Parathyroid adenoma (tissue), 2 donors: Measurements from ENCODE around the gene ZNF292.

Experiments
- H2AFZ ChIP-seq: fragments of 300-600 bp; sonication (generic); one replicate; pipeline ENCODE4 v1.7.0; 2017; ENCODE audit warnings: antibody characterized with exemption, mild to moderate bottlenecking
- H3K27ac ChIP-seq: fragments of 300-600 bp; sonication (generic); one replicate; pipeline ENCODE4 v1.7.0; 2017
- H3K27me3 ChIP-seq: fragments of 300-600 bp; sonication (generic); one replicate; pipeline ENCODE4 v1.7.0; 2017; ENCODE audit warnings: low read length; ENCODE audit not compliant: control insufficient read depth, insufficient read depth
- H3K36me3 ChIP-seq: fragments of 300-600 bp; sonication (generic); one replicate; pipeline ENCODE4 v1.7.0; 2017; ENCODE audit warnings: low read length; ENCODE audit not compliant: control insufficient read depth, insufficient read depth
- H3K4me1 ChIP-seq: fragments of 300-600 bp; sonication (generic); one replicate; pipeline ENCODE4 v1.7.0; 2017; ENCODE audit warnings: control low read depth
- H3K4me2 ChIP-seq: fragments of 300-600 bp; sonication (generic); one replicate; pipeline ENCODE4 v1.7.0; 2017; ENCODE audit warnings: low read length
- H3K4me3 ChIP-seq: fragments of 300-600 bp; sonication (generic); one replicate; pipeline ENCODE4 v1.7.0; 2017; ENCODE audit warnings: low read depth, low read length
- H3K79me2 ChIP-seq: fragments of 300-600 bp; sonication (generic); one replicate; pipeline ENCODE4 v1.7.0; 2017; ENCODE audit warnings: control low read depth
- H3K9ac ChIP-seq: fragments of 300-600 bp; sonication (generic); one replicate; pipeline ENCODE4 v1.7.0; 2017; ENCODE audit warnings: mild to moderate bottlenecking
- H3K9me3 ChIP-seq: fragments of 300-600 bp; sonication (generic); one replicate; pipeline ENCODE4 v1.7.0; 2017; ENCODE audit warnings: low read length; ENCODE audit not compliant: control insufficient read depth
- TF ChIP-seq, protein P1 (sequence below): fragments of 300-600 bp; sonication (generic); IDR thresholded peaks from one replicate; pipeline ENCODE4 v1.7.0; 2017; ENCODE audit warnings: antibody characterized with exemption, mild to moderate bottlenecking
- donor health status: primary hyperparathyroidism.

The ZNF292 gene

DNA sequence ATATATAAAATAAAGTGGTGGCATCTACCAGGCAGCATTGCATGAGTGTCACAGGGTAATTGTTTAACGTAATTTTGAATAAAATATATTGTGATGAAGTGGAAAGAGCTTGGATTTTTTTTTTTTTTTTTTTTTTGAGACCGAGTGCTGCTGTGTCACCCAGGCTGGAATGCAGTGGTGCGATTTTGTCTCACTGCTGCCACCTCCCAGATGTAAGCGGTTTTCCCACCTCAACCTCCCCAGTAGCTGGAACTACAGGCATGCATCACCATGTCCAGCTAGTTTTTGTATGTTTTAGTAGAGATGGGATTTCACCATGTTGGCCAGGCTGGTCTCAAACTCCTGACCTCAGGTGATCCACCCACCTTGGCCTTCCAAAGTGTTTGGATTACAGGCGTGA lies 85.9 kb downstream of the ZNF292 start:
- H3K79me2 ChIP-seq = no peaks in the 10 kb centered on the region

DNA sequence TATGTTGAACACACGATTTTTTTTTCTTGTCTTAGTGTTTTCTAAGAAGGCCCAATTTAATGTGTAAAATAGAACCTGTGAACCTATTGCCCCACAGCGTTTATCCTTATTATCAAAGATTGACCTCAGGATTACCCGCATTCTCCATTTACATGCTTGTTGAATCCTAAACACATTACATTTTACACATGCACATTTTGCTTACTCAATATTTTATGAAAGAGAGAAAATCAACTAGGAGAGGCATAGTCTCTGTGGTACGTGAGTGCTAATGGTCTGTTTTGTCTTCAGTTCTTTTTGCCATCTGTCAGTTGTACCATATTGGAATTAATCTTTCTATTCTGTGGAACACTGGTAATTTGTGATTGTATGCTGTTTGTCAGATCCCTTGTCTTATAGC lies 86.9 kb downstream of the ZNF292 start:
- no peaks in the 10 kb centered on the region for H3K36me3 ChIP-seq
- TF ChIP-seq, protein P1, sequence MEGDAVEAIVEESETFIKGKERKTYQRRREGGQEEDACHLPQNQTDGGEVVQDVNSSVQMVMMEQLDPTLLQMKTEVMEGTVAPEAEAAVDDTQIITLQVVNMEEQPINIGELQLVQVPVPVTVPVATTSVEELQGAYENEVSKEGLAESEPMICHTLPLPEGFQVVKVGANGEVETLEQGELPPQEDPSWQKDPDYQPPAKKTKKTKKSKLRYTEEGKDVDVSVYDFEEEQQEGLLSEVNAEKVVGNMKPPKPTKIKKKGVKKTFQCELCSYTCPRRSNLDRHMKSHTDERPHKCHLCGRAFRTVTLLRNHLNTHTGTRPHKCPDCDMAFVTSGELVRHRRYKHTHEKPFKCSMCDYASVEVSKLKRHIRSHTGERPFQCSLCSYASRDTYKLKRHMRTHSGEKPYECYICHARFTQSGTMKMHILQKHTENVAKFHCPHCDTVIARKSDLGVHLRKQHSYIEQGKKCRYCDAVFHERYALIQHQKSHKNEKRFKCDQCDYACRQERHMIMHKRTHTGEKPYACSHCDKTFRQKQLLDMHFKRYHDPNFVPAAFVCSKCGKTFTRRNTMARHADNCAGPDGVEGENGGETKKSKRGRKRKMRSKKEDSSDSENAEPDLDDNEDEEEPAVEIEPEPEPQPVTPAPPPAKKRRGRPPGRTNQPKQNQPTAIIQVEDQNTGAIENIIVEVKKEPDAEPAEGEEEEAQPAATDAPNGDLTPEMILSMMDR = no peak
- no peak overlapping the region for H2AFZ ChIP-seq
- no peaks in the 10 kb centered on the region for H3K79me2 ChIP-seq
- no peaks in the 10 kb centered on the region for H3K9me3 ChIP-seq
- H3K4me2 ChIP-seq = no peak overlapping the region
- H3K4me1 ChIP-seq = peaks cover 12% of the 10 kb centered on the region
- no peak overlapping the region for H3K27ac ChIP-seq
- no peak overlapping the region for H3K9ac ChIP-seq
- H3K4me3 ChIP-seq = no peak overlapping the region
- H3K27me3 ChIP-seq = no peaks in the 10 kb centered on the region

More for the DNA sequence above, 85.9 kb downstream of the ZNF292 start:
- H3K36me3 ChIP-seq = no peaks in the 10 kb centered on the region
- H3K27ac ChIP-seq = no peak overlapping the region
- no peak overlapping the region for H3K4me2 ChIP-seq
- H2AFZ ChIP-seq = no peak overlapping the region
- peaks cover 12% of the 10 kb centered on the region for H3K4me1 ChIP-seq
- TF ChIP-seq, protein P1 = no peak
- H3K9me3 ChIP-seq = no peaks in the 10 kb centered on the region
- H3K27me3 ChIP-seq = no peaks in the 10 kb centered on the region
- H3K4me3 ChIP-seq = no peak overlapping the region
- no peak overlapping the region for H3K9ac ChIP-seq

DNA sequence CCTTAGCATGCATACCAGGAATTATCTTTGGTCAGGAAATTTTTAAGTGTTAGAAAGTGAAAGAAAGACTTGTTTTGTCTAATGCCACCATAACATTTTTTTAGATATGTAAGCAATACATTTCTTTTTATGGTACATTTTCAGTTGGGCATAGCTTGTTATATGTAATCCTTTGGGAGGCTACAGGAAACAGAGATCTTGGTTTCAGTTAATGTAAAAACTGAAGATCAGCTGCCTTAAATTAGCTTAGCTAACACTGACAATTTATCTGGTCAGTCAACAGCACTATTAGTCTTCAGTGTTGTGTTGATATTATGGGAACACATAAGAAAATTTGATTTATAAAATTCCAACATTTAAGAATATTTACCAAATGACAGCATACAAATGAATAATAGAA lies 88.4 kb downstream of the ZNF292 start:
- TF ChIP-seq, protein P1 = no peak
- Histone ChIP-seq H3K27ac (no peak overlapping the region), H3K4me1 (peaks cover 12% of the 10 kb centered on the region), H3K4me3 (no peak overlapping the region), H3K79me2 (no peaks in the 10 kb centered on the region), H3K36me3 (no peaks in the 10 kb centered on the region), H3K27me3 (no peaks in the 10 kb centered on the region), H3K9me3 (no peaks in the 10 kb centered on the region), H2AFZ (no peak overlapping the region), H3K4me2 (no peak overlapping the region), H3K9ac (no peak overlapping the region)

DNA sequence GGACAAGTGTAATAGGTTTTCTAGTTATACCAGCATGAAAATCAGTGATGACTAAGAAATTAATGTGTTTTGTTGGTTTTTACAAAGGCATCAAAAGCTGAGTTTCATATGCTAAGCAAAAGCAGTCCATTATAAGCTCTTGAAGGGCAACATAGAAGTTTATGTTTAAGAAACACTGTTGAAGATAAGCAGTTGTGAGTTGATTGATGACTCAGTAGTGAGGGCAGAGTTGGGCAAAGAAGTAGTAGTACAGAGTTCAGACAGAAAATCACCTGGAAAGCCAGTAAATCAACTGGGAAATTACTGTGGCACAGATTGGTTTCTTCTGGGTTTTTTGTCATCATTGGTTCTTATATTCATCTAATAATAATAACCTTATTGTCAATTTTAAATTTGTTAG lies 89.0 kb downstream of the ZNF292 start:
- H3K36me3 ChIP-seq = no peaks in the 10 kb centered on the region
- H3K79me2 ChIP-seq = no peaks in the 10 kb centered on the region
- no peaks in the 10 kb centered on the region for H3K9me3 ChIP-seq
- H3K4me3 ChIP-seq = no peak overlapping the region
- H2AFZ ChIP-seq = no peak overlapping the region
- no peak overlapping the region for H3K4me2 ChIP-seq
- H3K27me3 ChIP-seq = no peaks in the 10 kb centered on the region
- no peak overlapping the region for H3K9ac ChIP-seq
- peaks cover 12% of the 10 kb centered on the region for H3K4me1 ChIP-seq
- TF ChIP-seq, protein P1 = no peak
- H3K27ac ChIP-seq = no peak overlapping the region

DNA sequence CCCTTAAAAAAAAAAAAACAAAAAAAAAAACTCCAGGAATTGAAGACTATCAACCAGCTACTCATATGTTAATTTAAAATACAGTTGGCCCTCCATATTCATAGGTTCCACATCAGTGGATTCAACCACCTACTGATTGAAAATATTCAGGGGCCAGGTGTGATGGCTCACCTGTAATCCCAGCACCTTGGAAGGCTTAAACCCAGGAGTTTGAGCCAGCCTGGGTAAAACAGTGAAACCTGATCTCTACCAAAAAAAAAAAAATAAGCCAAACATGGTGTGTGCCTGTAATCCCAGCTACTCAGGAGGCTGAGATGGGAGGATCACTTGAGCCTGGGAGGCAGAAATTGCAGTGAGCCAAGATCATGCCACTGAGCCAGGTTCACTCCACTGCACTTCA lies 94.7 kb downstream of the ZNF292 start:
- Histone ChIP-seq H3K79me2 (no peaks in the 10 kb centered on the region), H3K4me2 (no peak overlapping the region), H3K9ac (no peak overlapping the region), H3K36me3 (no peaks in the 10 kb centered on the region), H3K9me3 (no peaks in the 10 kb centered on the region), H3K27ac (no peak overlapping the region), H3K4me1 (no peaks in the 10 kb centered on the region), H3K4me3 (no peak overlapping the region), H2AFZ (no peak overlapping the region), H3K27me3 (no peaks in the 10 kb centered on the region)
- TF ChIP-seq, protein P1 = no peak
